ENCODE measurements around the gene HOXA6. TPM values are rescaled to one million over a fixed set of nuclear protein-coding genes. Genes with fewer than 3 reads are reported as not detected.

Gene HOXA6
- total RNA-seq, 1 experiment from 2014 or later: 3.3 TPM

DNA sequence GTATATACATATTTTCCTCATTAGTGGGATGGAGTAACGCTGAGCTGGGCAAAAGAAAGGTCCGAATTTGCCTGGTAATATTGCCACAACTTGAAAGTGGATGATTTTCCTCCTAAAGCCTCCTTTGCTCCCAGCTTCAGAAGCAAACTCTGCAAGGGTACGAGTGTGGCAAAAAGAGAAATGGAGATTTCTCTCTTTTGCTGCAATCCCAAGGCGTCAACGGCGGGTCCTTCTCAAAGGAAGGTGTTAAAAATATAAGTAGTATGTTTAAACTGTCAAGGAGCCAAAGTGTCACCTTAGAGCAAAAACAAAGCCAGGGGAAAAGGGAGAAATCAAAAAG, 32.7 kb downstream of the HOXA6 start:
- no TSS peak for BruUV-seq (replicated peaks)
- CTCF ChIA-PET: no interaction called here

DNA sequence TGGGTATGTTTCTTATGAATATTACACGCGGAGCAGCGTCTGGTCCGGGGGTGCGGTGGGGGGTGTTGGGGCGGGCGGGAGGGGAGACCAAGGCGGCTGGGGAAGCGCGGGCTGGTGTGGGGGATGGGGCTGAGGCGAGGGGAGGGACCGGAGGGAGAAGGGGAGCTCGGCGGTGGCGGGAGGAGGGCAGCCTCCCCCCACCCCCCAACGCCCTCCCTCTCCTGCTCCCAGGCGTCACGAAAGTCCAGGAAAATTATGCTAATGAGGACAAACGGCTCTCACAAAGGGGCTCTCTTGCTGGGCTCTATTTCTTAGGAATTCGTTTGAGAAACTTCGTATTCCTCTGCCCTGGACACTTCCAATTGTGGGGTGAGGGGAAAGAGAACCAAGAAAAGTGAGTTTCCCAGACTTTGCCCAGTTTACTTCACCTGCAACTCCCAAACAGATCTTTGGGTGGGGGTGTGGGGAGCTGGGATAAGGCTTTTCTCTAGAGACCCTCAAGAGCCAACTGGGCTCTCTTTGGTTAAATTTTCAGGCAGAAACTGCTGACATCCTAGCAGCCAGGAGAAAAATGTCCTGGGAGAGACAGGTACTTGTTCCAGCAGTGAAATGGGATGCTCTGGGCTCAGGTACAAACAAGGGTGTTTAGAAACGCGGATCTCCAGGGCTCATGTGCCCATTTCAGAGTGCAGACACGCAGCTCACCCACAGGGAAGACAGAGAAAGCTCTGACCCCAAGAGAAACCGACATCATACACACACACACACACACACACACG, 33.4 kb downstream of the HOXA6 start:
- Histone ChIP-seq H3K4me3 (ENCODE audit: low read depth in 2 of 2, low read length in 2 of 2) (peak overlapping the region; percentile 60 to 92), H3K36me3 (ENCODE audit: control insufficient read depth, insufficient read depth, low read length) (no peaks in the 10 kb centered on the region), H3K4me1 (ENCODE audit: control insufficient read depth, insufficient read depth, low read length) (peaks cover 61% of the 10 kb centered on the region), H3K27ac (ENCODE audit: low read length) (peak overlapping the region; percentile 99), H3K9me3 (ENCODE audit: control insufficient read depth, insufficient read depth, low read depth, low read length) (no peaks in the 10 kb centered on the region), H3K27me3 (ENCODE audit: control insufficient read depth, insufficient read depth, low read length) (no peaks in the 10 kb centered on the region)
- DNase-seq (ENCODE audit: low read depth, low spot score) (no peak), ATAC-seq (peak; percentile 46)
- intact Hi-C loops (cut with micrococcal nuclease; ENCODE audit: unreplicated experiment): loop anchor here (1.0 kb wide), 1 partner anchor 8 kb away; no protein-coding TSS in a partner anchor
- POLR2A ChIA-PET: interaction anchor here (0.7 to 3.1 kb wide), 3 partner anchors 17 to 1051 kb away, joined by 3 to 21 read pairs (median 5); partner anchors contain the start of gene HOXA1
- CTCF ChIA-PET: interaction anchor here (0.6 kb wide), 1 partner anchor 66 kb away, joined by 3 read pairs; no protein-coding TSS in a partner anchor
- BruUV-seq (replicated peaks): no TSS peak
- in situ Hi-C loops (cut with HindIII; ENCODE audit: low pct_unique_long_range_greater_than_20kb, low sequenced_read_pairs): no loop called here
- TF ChIP-seq CTCF (IDR thresholded peaks at IDR 0.05) (no peak), SIN3A (IDR thresholded peaks at IDR 0.05; ENCODE audit: borderline replicate concordance, insufficient read depth, low read depth, low read length) (no peak), TCF7L2 (IDR thresholded peaks at IDR 0.05; ENCODE audit: low read depth, low read length) (no peak), REST (IDR thresholded peaks at IDR 0.05; ENCODE audit: insufficient read depth in 1 of 2, low read depth in 2 of 2, low read length in 1 of 2) (no peak)

More for the DNA sequence above, 32.7 kb downstream of the HOXA6 start:
- Histone ChIP-seq H3K4me3 (ENCODE audit: low read depth in 2 of 2, low read length in 2 of 2) (peak overlapping the region; percentile 60 to 92), H3K36me3 (ENCODE audit: control insufficient read depth, insufficient read depth, low read length) (no peaks in the 10 kb centered on the region), H3K4me1 (ENCODE audit: control insufficient read depth, insufficient read depth, low read length) (peaks cover 61% of the 10 kb centered on the region), H3K27me3 (ENCODE audit: control insufficient read depth, insufficient read depth, low read length) (no peaks in the 10 kb centered on the region), H3K27ac (ENCODE audit: low read length) (peak overlapping the region; percentile 99), H3K9me3 (ENCODE audit: control insufficient read depth, insufficient read depth, low read depth, low read length) (no peaks in the 10 kb centered on the region)
- intact Hi-C loops (cut with micrococcal nuclease; ENCODE audit: unreplicated experiment) (loop anchor here (1.0 kb wide), 1 partner anchor 7 kb away; no protein-coding TSS in a partner anchor), in situ Hi-C loops (cut with HindIII; ENCODE audit: low pct_unique_long_range_greater_than_20kb, low sequenced_read_pairs) (no loop called here)
- no peak for ATAC-seq
- TF ChIP-seq CTCF (IDR thresholded peaks at IDR 0.05) (no peak), POLR2AphosphoS5 (IDR thresholded peaks at IDR 0.05; ENCODE audit: low read depth, low read length) (no peak), TCF7L2 (IDR thresholded peaks at IDR 0.05; ENCODE audit: low read depth, low read length) (no peak), REST (IDR thresholded peaks at IDR 0.05; ENCODE audit: insufficient read depth in 1 of 2, low read depth in 2 of 2, low read length in 1 of 2) (no peak), SIN3A (IDR thresholded peaks at IDR 0.05; ENCODE audit: borderline replicate concordance, insufficient read depth, low read depth, low read length) (no peak)
- no peak for DNase-seq (ENCODE audit: low read depth, low spot score)
- POLR2A ChIA-PET: interaction anchor here (0.5 to 3.1 kb wide), 2 partner anchors 18 to 20 kb away, joined by 3 to 21 read pairs; partner anchors contain the start of gene HOXA1

Data from Panc1 (cell line).